ENCODE results near the gene ENTREP1.

Gene ENTREP1

GRCh38 chr9:69377981-69378380, 53.0 kb downstream of the ENTREP1 start:
- no peak overlapping the region for H3K27ac ChIP-seq
- no peaks in the 10 kb centered on the region for H3K9me3 ChIP-seq (replicated peaks in 1 of 11)
- H3K4me2 ChIP-seq = no peak overlapping the region
- H3K27me3 ChIP-seq = no peaks in the 10 kb centered on the region
- no peak overlapping the region for H3K4me3 ChIP-seq
- no peaks in the 10 kb centered on the region for H3K36me3 ChIP-seq
- no peaks in the 10 kb centered on the region for H4K20me1 ChIP-seq
- H3K4me1 ChIP-seq = peaks cover 0 to 13% (median 0%) of the 10 kb centered on the region in 10 experiments; a peak in 6 of 20 replicates
- no peak overlapping the region for H3K9ac ChIP-seq
- no peak for TF ChIP-seq Cebpa-rat (IDR thresholded peaks at IDR 0.05)

GRCh38 chr9:69379270-69379982, 54.4 kb downstream of the ENTREP1 start:
- H3K4me2 ChIP-seq = no peak overlapping the region
- H4K20me1 ChIP-seq = no peaks in the 10 kb centered on the region
- no peak overlapping the region for H3K9ac ChIP-seq
- no peak overlapping the region for H3K4me3 ChIP-seq
- no peaks in the 10 kb centered on the region for H3K9me3 ChIP-seq (replicated peaks in 1 of 11)
- H3K36me3 ChIP-seq = no peaks in the 10 kb centered on the region
- no peak for TF ChIP-seq Cebpa-rat (IDR thresholded peaks at IDR 0.05)
- H3K4me1 ChIP-seq = peaks cover 0 to 13% (median 0%) of the 10 kb centered on the region in 10 experiments; a peak in 6 of 20 replicates
- H3K27me3 ChIP-seq = no peaks in the 10 kb centered on the region
- H3K27ac ChIP-seq = no peak overlapping the region

GRCh38 chr9:69380301-69380700, 55.3 kb downstream of the ENTREP1 start:
- H3K4me2 ChIP-seq = no peak overlapping the region
- TF ChIP-seq Cebpa-rat (IDR thresholded peaks at IDR 0.05) = no peak
- H3K9me3 ChIP-seq (replicated peaks in 1 of 11) = no peaks in the 10 kb centered on the region
- H4K20me1 ChIP-seq = no peaks in the 10 kb centered on the region
- no peak overlapping the region for H3K9ac ChIP-seq
- H3K27ac ChIP-seq = no peak overlapping the region
- no peak overlapping the region for H3K4me3 ChIP-seq
- H3K36me3 ChIP-seq = no peaks in the 10 kb centered on the region
- H3K27me3 ChIP-seq = no peaks in the 10 kb centered on the region
- peaks cover 0 to 13% (median 2%) of the 10 kb centered on the region in 10 experiments; a peak in 15 of 20 replicates for H3K4me1 ChIP-seq

- no peak overlapping the region for H3K4me3 ChIP-seq
- H3K27ac ChIP-seq = no peak overlapping the region
- peaks cover 0 to 13% (median 7%) of the 10 kb centered on the region in 10 experiments; a peak in 16 of 20 replicates for H3K4me1 ChIP-seq
- no peaks in the 10 kb centered on the region for H4K20me1 ChIP-seq
- H3K4me2 ChIP-seq = no peak overlapping the region
- H3K27me3 ChIP-seq = no peaks in the 10 kb centered on the region
- no peaks in the 10 kb centered on the region for H3K9me3 ChIP-seq (replicated peaks in 1 of 11)
- TF ChIP-seq Cebpa-rat (IDR thresholded peaks at IDR 0.05) = no peak
- no peak overlapping the region for H3K9ac ChIP-seq
- no peaks in the 10 kb centered on the region for H3K36me3 ChIP-seq
These were observed 55.8 kb downstream of the ENTREP1 start for GRCh38 chr9:69380811-69381210.

GRCh38 chr9:69382135-69382534, 57.1 kb downstream of the ENTREP1 start:
- Histone ChIP-seq H3K9ac (no peak overlapping the region), H3K27me3 (no peaks in the 10 kb centered on the region), H3K27ac (no peak overlapping the region), H4K20me1 (no peaks in the 10 kb centered on the region), H3K36me3 (no peaks in the 10 kb centered on the region), H3K4me1 (peaks cover 0 to 9% (median 7%) of the 10 kb centered on the region in 10 experiments; a peak in 14 of 20 replicates), H3K4me3 (no peak overlapping the region), H3K4me2 (no peak overlapping the region), H3K9me3 (replicated peaks in 1 of 11) (no peaks in the 10 kb centered on the region)
- TF ChIP-seq Cebpa-rat (IDR thresholded peaks at IDR 0.05) = no peak

- Histone ChIP-seq H3K4me3 (no peak overlapping the region), H3K9me3 (replicated peaks in 1 of 11) (no peaks in the 10 kb centered on the region), H3K9ac (no peak overlapping the region), H3K27me3 (no peaks in the 10 kb centered on the region), H3K36me3 (no peaks in the 10 kb centered on the region), H3K4me2 (peak overlapping the region in 5 of 11 experiments; percentile 28 to 51 (median 38); a peak in 8 of 22 replicates), H3K4me1 (peaks cover 0 to 9% (median 7%) of the 10 kb centered on the region in 10 experiments; a peak in 10 of 20 replicates), H4K20me1 (no peaks in the 10 kb centered on the region), H3K27ac (no peak overlapping the region)
- TF ChIP-seq Cebpa-rat (IDR thresholded peaks at IDR 0.05) = no peak
These were observed 60.6 kb downstream of the ENTREP1 start for GRCh38 chr9:69385581-69386033.

GRCh38 chr9:69386651-69387050, 61.6 kb downstream of the ENTREP1 start:
- Histone ChIP-seq H3K27me3 (no peaks in the 10 kb centered on the region), H3K9ac (no peak overlapping the region), H4K20me1 (no peaks in the 10 kb centered on the region), H3K27ac (no peak overlapping the region), H3K4me2 (no peak overlapping the region), H3K36me3 (no peaks in the 10 kb centered on the region; a peak in 1 of 22 replicates), H3K4me1 (peaks cover 0 to 10% (median 7%) of the 10 kb centered on the region in 10 experiments; a peak in 10 of 20 replicates), H3K9me3 (replicated peaks in 1 of 11) (peaks cover 0 to 7% (median 3%) of the 10 kb centered on the region in 11 experiments; a peak in 6 of 22 replicates), H3K4me3 (no peak overlapping the region)
- TF ChIP-seq Cebpa-rat (IDR thresholded peaks at IDR 0.05) = no peak

GRCh38 chr9:69388596-69388995, 63.6 kb downstream of the ENTREP1 start:
- Histone ChIP-seq H3K4me3 (no peak overlapping the region), H3K4me2 (no peak overlapping the region), H3K4me1 (peaks cover 0 to 23% (median 15%) of the 10 kb centered on the region in 10 experiments; a peak in 13 of 20 replicates), H3K27me3 (no peaks in the 10 kb centered on the region), H3K9ac (no peak overlapping the region), H4K20me1 (no peaks in the 10 kb centered on the region), H3K9me3 (replicated peaks in 1 of 11) (peaks cover 0 to 20% (median 11%) of the 10 kb centered on the region in 11 experiments; a peak in 10 of 22 replicates), H3K36me3 (no peaks in the 10 kb centered on the region; a peak in 1 of 22 replicates), H3K27ac (no peak overlapping the region)
- no peak for TF ChIP-seq Cebpa-rat (IDR thresholded peaks at IDR 0.05)

GRCh38 chr9:69389437-69389995, 64.5 kb downstream of the ENTREP1 start:
- H3K36me3 ChIP-seq = no peaks in the 10 kb centered on the region; a peak in 1 of 22 replicates
- H4K20me1 ChIP-seq = no peaks in the 10 kb centered on the region
- peaks cover 0 to 20% (median 11%) of the 10 kb centered on the region in 11 experiments; a peak in 10 of 22 replicates for H3K9me3 ChIP-seq (replicated peaks in 1 of 11)
- H3K4me2 ChIP-seq = no peak overlapping the region
- H3K4me3 ChIP-seq = no peak overlapping the region
- TF ChIP-seq Cebpa-rat (IDR thresholded peaks at IDR 0.05) = no peak
- H3K27ac ChIP-seq = no peak overlapping the region
- H3K27me3 ChIP-seq = no peaks in the 10 kb centered on the region
- peaks cover 0 to 23% (median 15%) of the 10 kb centered on the region in 10 experiments; a peak in 13 of 20 replicates for H3K4me1 ChIP-seq
- H3K9ac ChIP-seq = no peak overlapping the region
